AG04449 (cell line): ENCODE data around the gene COL9A2.

Source experiments
- CTCF ChIA-PET: fragments of 350-600 bp; formaldehyde crosslinking; extraction: SDS; loops from one replicate; lab custom pipeline; 2021; ENCODE audit warnings: antibody characterized with exemption; lab: Yijun Ruan, JAX
- POLR2A ChIA-PET: fragments of 400-600, 350-600 bp; formaldehyde crosslinking; extraction: SDS; loops from one replicate; lab custom pipeline; 2020; ENCODE audit warnings: antibody characterized with exemption, inconsistent platforms; lab: Yijun Ruan, JAX
- DNase-seq: peaks from one replicate; pipeline ENCODE4 v3.0.0-alpha.2; 2010; ENCODE audit warnings: low read depth, low spot score
- H3K4me3 ChIP-seq: 2 replicates; pipeline ENCODE4 v1.5.1; 2011; ENCODE audit warnings: low read depth, mild to moderate bottlenecking, control low read depth, low read length
- CTCF ChIP-seq: IDR thresholded peaks from one replicate; pipeline ENCODE4 v1.5.1; 2011; ENCODE audit warnings: mild to moderate bottlenecking, moderate library complexity, low read length, control low read depth, inconsistent platforms; ENCODE audit not compliant: insufficient read depth; ENCODE audit errors: missing control alignments

Gene COL9A2

DNA sequence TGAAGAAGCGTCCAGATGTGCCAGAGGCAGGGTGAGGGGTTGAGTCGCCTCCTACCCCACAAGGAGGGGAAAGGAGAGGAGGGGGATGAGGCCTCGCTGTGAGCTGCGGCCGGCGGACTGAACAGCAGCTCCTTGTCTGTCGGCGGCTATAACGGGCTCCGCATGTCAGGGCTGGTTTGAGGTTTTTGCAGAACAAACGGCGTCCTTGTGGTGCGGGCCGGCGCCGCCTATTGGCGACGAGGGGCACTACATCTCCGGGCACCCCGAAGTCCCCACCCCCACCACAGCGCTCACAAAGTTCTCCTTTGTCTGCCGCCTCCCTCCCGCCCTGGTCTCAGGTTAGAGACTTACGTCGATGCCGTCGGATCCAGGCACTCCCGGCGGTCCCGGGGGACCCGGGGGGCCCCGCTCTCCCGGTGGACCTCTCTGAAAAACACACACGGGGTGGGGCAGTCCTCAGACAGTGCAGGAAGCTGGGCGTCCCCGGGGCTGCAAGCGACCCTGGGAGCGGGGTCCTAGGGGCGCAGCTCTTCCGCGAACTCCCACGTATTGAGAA is 1.8 kb downstream of the COL9A2 start:
- peak overlapping the region; percentile 36 for H3K4me3 ChIP-seq
- ChIA-PET POLR2A (no interaction called here), CTCF (interaction anchor here (0.6 to 8.0 kb wide), 68 partner anchors 8 to 1003 kb away, joined by 3 to 149 read pairs (median 4); partner anchors contain the start of genes SMAP2 and ZFP69B)
- peak; percentile 91 for TF ChIP-seq CTCF
- DNase-seq: peak; percentile 10

- H3K4me3 ChIP-seq: peak overlapping the region; percentile 36
- CTCF ChIA-PET: interaction anchor here (0.6 to 8.0 kb wide), 65 partner anchors 7 to 1004 kb away, joined by 3 to 149 read pairs (median 5); partner anchors contain the start of genes SMAP2 and ZFP69B
- TF ChIP-seq CTCF: no peak
- POLR2A ChIA-PET: no interaction called here
- DNase-seq: no peak
These were observed 2.3 kb downstream of the COL9A2 start for GRCh38 chr1:40314721-40315238.

DNA sequence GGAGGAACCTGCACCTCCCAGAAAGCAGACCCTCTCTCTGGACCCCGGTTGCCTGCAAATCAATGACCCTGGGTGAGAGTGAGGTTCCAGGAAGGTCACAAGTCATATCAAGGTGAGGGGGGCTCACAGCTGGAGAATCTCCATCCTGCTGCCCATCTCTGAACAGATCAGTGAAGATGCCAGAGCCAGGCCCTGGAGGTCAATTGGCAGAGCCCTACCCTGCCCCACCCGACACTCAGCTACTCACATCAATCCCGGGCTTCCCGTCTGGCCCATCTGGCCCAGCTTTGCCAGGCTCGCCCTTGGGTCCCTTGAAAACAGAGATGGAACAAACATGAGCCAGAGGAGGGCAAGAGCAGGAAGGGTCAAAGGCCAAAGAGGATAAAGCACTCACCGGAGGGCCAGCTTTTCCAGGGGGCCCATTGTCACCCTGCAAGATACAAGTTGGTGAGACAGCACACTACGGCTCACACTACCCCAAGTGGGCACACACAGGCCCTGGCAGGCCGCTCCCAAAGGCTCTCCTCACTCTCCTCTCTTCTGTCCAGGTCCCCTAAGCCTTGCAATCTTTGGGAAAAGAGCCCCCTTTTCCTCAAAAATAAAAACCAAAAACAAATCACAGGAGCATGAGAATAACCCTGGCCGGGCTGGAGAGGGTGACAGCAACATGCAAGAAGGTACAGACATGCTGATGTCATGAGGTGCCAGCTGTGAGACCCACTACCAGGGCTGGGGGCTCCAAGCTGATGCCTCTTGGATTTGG is 2.9 kb downstream of the COL9A2 start:
- DNase-seq: no peak
- no peak overlapping the region for H3K4me3 ChIP-seq
- POLR2A ChIA-PET: no interaction called here
- CTCF ChIA-PET: interaction anchor here (0.7 to 8.0 kb wide), 27 partner anchors 9 to 236 kb away, joined by 3 to 149 read pairs (median 8); no protein-coding TSS in a partner anchor
- TF ChIP-seq CTCF: no peak

DNA sequence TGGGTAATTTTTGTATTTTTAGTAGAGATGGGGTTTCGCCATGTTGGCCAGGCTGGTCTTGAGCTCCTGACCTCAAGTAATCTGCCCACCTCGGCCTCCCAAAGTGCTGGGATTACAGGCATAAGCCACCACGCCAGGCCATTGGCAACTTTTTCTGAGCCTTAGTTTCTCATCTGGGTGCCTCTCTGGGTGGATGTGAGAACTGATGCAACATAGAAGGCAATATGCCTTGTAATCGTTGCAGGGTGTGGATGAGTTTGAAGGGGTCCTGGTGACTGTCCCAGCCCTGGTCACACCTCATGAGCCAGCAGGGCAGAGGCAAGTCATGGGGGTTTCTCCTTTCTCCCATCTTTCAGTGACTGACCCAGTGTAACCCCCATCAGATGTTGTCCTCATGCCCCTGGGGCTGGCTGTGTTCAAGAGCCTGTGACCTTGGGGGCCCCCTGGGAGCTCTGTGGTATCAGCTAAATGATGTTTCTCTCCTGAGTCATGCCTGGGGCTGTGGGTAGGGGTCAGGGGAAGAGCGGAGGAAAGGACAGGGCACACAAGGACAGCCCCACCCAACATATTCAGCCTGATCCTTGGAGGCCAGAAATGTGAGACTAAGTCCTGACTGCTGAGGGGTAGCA is 3.6 kb downstream of the COL9A2 start:
- CTCF ChIA-PET: interaction anchor here (0.6 to 8.0 kb wide), 6 partner anchors 18 to 416 kb away, joined by 3 to 149 read pairs (median 30); no protein-coding TSS in a partner anchor
- no peak for TF ChIP-seq CTCF
- POLR2A ChIA-PET: no interaction called here

DNA sequence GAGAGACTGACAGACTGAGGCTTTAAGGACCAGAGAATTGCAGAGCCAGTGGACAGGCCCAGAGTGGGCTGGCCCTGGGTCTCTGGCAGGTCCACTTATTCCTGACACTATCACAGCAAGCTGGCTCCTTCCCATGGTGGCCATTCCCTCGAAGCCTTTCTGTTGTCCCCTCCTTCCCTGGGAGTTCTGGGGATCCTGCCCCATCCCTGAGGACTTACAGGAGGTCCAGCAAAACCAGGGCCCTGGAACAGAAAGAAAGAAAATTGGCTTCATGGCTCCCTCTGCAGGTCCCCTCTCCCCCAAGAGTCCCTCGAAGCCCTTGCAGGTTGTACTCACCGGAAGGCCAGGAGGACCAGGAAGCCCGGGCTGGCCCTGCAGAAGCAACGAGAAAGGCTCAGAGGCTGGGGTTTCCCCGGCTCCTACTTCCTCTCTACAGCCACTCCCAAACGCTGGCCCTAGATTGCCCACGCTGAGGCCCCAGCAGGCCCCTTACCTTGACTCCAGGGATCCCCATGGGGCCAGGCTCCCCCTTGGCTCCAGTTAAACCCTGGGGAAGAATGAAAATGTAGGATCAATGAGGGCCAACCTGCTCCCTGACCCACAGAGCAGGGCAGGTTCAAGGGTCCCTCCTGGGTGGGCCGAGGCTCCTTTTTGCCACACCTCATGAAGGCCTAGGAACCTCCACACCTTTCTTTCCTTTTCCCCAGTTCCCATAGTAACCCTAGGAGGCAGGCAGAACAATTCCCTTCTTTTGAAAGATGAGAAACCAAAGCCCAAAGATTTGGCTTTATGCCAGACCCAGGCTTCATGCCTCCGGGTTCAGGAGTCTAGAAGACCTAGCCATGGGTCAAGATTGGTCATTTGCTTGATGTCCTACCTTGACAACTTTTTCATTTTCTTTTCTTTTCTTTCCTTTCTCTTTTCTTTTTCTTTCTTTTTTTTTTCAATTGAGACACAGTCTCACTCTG is 4.6 kb downstream of the COL9A2 start:
- DNase-seq: no peak
- TF ChIP-seq CTCF: no peak
- CTCF ChIA-PET: interaction anchor here (0.6 to 8.0 kb wide), 5 partner anchors 159 to 417 kb away, joined by 3 to 149 read pairs (median 11); no protein-coding TSS in a partner anchor
- no peak overlapping the region for H3K4me3 ChIP-seq
- POLR2A ChIA-PET: no interaction called here

More for the DNA sequence above, 3.6 kb downstream of the COL9A2 start:
- no peak overlapping the region for H3K4me3 ChIP-seq
- no peak for DNase-seq
